Trophoblast cell (in vitro differentiated cells and primary cell): ENCODE data around the gene UBALD2.
A peak's percentile ranks its signal among the peaks of the same experiment; 100 is the strongest.
"Not testable (repeated sequence)": the region's sequence is repeated elsewhere in the genome, so short reads cannot be mapped to it uniquely, and the experiment has no call there.

Source experiments
- DNase-seq, 2 donors: peaks; one replicate each; pipeline ENCODE4 v3.0.0-alpha.2; 2016
- H2AFZ ChIP-seq: 2 replicates; pipeline ENCODE4 v1.6.1; 2013; ENCODE audit warnings: low read length, moderate library complexity, mild to moderate bottlenecking; ENCODE audit not compliant: insufficient read depth, poor library complexity
- H2AK5ac ChIP-seq: 2 replicates; pipeline ENCODE4 v1.6.1; 2013; ENCODE audit warnings: mild to moderate bottlenecking, low read length
- H2BK120ac ChIP-seq: 2 replicates; pipeline ENCODE4 v1.6.1; 2013; ENCODE audit warnings: low read length, mild to moderate bottlenecking, moderate library complexity; ENCODE audit not compliant: insufficient read depth, poor library complexity
- H2BK12ac ChIP-seq: 2 replicates; pipeline ENCODE4 v1.6.1; 2013; ENCODE audit warnings: mild to moderate bottlenecking, low read length, moderate library complexity
- H2BK5ac ChIP-seq: 2 replicates; pipeline ENCODE4 v1.6.1; 2013; ENCODE audit warnings: low read length, low read depth, moderate library complexity, mild to moderate bottlenecking; ENCODE audit not compliant: poor library complexity
- H3K14ac ChIP-seq: 2 replicates; pipeline ENCODE4 v1.6.1; 2013; ENCODE audit warnings: mild to moderate bottlenecking, low read length
- H3K18ac ChIP-seq: 2 replicates; pipeline ENCODE4 v1.6.1; 2013; ENCODE audit warnings: mild to moderate bottlenecking, low read length
- H3K23ac ChIP-seq: 2 replicates; pipeline ENCODE4 v1.6.1; 2013; ENCODE audit warnings: low read length
- H3K27ac ChIP-seq: 2 replicates; pipeline ENCODE4 v1.5.1; 2013; ENCODE audit warnings: low read depth, mild to moderate bottlenecking, inconsistent platforms, low read length, moderate library complexity
- H3K27me3 ChIP-seq: 2 replicates; pipeline ENCODE4 v1.6.1; 2013; ENCODE audit warnings: inconsistent platforms, mild to moderate bottlenecking, low read length, moderate library complexity; ENCODE audit not compliant: insufficient read depth
- H3K36me3 ChIP-seq, 2 experiments: 1 replicate in 1 of 2; 2 replicates in 1 of 2; pipeline ENCODE4 v1.6.1; 2013; ENCODE audit warnings: low read length in 2 of 2, mild to moderate bottlenecking in 2 of 2, moderate library complexity in 1 of 2; ENCODE audit not compliant: insufficient read depth in 2 of 2, control insufficient read depth in 1 of 2
- H3K4ac ChIP-seq: 2 replicates; pipeline ENCODE4 v1.6.1; 2013; ENCODE audit warnings: low read depth, mild to moderate bottlenecking, low read length, moderate library complexity
- H3K4me1 ChIP-seq, 2 experiments: 1 replicate in 1 of 2; 2 replicates in 1 of 2; pipeline ENCODE4 v1.6.1; 2013; ENCODE audit warnings: low read length in 2 of 2, mild to moderate bottlenecking in 2 of 2, moderate library complexity in 1 of 2; ENCODE audit not compliant: insufficient read depth in 2 of 2, control insufficient read depth in 1 of 2
- H3K4me2 ChIP-seq: 2 replicates; pipeline ENCODE4 v1.6.1; 2013; ENCODE audit warnings: inconsistent platforms, mild to moderate bottlenecking, low read length, moderate library complexity
- H3K4me3 ChIP-seq: 2 replicates; pipeline ENCODE4 v1.5.1; 2013; ENCODE audit warnings: mild to moderate bottlenecking, low read depth, low read length, inconsistent platforms
- H3K79me1 ChIP-seq: one replicate; pipeline ENCODE4 v1.6.1; 2013; ENCODE audit warnings: low read length
- H3K79me2 ChIP-seq: 2 replicates; pipeline ENCODE4 v1.6.1; 2013; ENCODE audit warnings: low read length, mild to moderate bottlenecking; ENCODE audit not compliant: control insufficient read depth, insufficient read depth, poor library complexity
- H3K9ac ChIP-seq: 2 replicates; pipeline ENCODE4 v1.6.1; 2013; ENCODE audit warnings: mild to moderate bottlenecking, low read length
- H3K9me3 ChIP-seq: 2 replicates; pipeline ENCODE4 v1.6.1; 2013; ENCODE audit warnings: low read depth, mild to moderate bottlenecking, control low read depth, inconsistent platforms, low read length; ENCODE audit not compliant: insufficient read depth
- H4K12ac ChIP-seq: 2 replicates; pipeline ENCODE4 v1.6.1; 2013; ENCODE audit warnings: low read depth, mild to moderate bottlenecking, low read length, moderate library complexity
- H4K8ac ChIP-seq: 2 replicates; pipeline ENCODE4 v1.6.1; 2013; ENCODE audit warnings: low read depth, mild to moderate bottlenecking, low read length, moderate library complexity
- H4K91ac ChIP-seq: one replicate; pipeline ENCODE4 v1.6.1; 2013; ENCODE audit warnings: low read depth, mild to moderate bottlenecking, low read length, moderate library complexity
- WGBS: extraction: QIAGEN DNeasy Blood & Tissue Kit; methylation state at CpG from one replicate; pipeline ENCODE4 v1.1.7; 2013; ENCODE audit warnings: missing lambda C conversion rate; ENCODE audit not compliant: insufficient read length, insufficient coverage; ENCODE audit errors: extremely low coverage; 5-methylcytosine and 5-hydroxymethylcytosine counted together

UBALD2 gene

DNA sequence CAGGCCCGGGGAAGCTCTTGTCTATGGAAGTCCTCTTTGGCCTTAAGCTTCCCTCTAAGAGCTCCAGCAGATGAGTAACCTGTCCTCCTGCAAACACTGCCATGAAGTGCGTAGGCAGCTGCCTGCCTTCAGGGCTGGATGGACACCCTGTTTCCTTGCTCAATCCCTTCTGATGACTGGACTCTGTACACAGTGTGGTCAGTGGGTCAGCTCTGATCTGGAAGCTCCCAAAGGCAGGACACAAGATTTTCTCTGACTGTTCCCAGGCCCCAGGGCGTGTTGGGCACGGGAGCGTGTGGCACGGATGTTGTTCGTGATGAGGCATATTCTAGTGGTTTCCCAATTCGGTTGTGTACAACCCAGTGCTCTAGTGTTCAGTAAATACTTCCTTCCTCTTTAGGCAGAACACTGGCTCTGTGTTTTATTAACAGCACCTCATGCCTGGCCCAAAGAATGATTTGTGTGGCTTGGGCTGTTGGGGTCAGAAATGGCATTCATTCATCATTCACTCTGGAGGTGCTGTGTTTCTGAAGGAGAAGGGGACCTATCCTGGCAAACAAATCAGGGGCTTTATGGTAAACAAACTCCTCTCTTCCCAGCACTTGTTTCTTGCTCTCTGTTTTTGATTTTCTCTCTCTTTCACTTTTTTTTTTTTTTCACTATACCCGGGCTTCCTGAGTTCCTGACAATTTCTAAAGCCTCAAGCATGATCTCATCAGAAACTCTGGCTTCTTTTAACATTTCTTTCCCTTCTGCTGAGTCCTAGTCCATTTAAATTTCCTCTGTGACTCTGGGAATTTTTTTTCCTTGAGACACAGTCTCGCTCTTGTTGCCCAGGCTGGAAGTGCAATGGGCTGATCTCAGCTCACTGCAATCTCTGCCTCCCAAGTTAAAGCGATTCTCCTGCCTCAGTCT lies 12.9 kb upstream of the UBALD2 start:
- Histone ChIP-seq H3K23ac (no peak overlapping the region), H3K4me3 (no peak overlapping the region), H3K27me3 (no peaks in the 10 kb centered on the region), H3K9me3 (no peaks in the 10 kb centered on the region), H3K36me3 (no peaks in the 10 kb centered on the region), H4K12ac (no peak overlapping the region), H3K14ac (no peak overlapping the region), H3K4me1 (peaks cover 9 to 11% of the 10 kb centered on the region in 2 experiments), H4K8ac (no peak overlapping the region), H2AK5ac (no peak overlapping the region), H4K91ac (peak overlapping the region; percentile 20), H3K9ac (no peak overlapping the region), H3K27ac (peak overlapping the region; percentile 19), H3K18ac (no peak overlapping the region), H3K79me2 (no peaks in the 10 kb centered on the region), H3K4me2 (no peak overlapping the region), H3K4ac (no peak overlapping the region), H2BK5ac (no peak overlapping the region), H3K79me1 (peaks cover 4% of the 10 kb centered on the region), H2AFZ (no peak overlapping the region), H2BK12ac (no peak overlapping the region), H2BK120ac (no peak overlapping the region)
- DNase-seq, result peak; percentile 99
- WGBS, result no CpG with 5 or more reads among the region's 11 CpGs

DNA sequence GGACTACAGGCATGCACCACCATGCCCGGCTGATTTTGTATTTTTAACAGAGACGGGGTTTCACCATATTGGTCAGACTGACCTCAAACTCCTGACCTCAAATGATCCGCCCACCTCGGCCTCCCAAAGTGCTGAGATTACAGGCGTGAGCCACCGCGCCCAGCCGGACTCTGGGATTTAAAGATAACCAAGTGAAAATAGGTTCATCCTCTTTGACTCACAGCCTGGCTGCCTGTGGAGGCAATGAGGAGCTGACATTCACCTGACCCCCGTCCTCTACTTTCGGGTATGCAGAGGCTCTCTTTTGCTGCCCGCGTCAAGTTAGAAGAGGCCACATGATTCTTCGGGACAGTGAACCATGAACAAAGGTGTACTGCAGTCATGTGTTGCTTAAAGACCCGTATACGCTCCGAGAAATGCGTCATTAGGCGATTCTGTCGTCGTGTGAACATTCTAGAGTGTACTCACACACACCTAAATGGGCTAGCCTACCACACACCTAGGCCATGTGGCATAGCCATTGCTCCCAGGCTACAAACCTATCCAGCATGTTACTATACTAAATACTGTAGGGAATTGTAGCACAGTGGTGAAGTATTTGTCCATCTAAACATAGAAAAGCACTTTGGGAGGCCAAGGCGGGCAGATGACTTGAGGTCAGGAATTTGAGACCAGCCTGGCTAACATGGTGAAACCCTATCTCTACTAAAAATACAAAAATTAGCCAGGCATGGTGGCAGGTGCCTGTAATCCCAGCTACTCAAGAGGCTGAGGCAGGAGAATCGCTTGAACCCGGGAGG lies 12.0 kb upstream of the UBALD2 start:
- not testable (repeated sequence) for H2AK5ac ChIP-seq, H3K36me3 ChIP-seq, H2AFZ ChIP-seq, H3K23ac ChIP-seq, H4K12ac ChIP-seq, H3K27me3 ChIP-seq, H4K8ac ChIP-seq, H2BK5ac ChIP-seq, H3K4ac ChIP-seq, H3K9ac ChIP-seq, H4K91ac ChIP-seq, H3K79me1 ChIP-seq, H3K79me2 ChIP-seq, H3K4me3 ChIP-seq, H3K4me2 ChIP-seq, H3K14ac ChIP-seq, H3K18ac ChIP-seq, H3K27ac ChIP-seq, H2BK120ac ChIP-seq, H3K9me3 ChIP-seq
- DNase-seq, result peak; percentile 72 to 83
- Histone ChIP-seq H3K4me1 (peaks cover 9 to 11% of the 10 kb centered on the region in 2 experiments), H2BK12ac (peak overlapping the region; percentile 36)
- WGBS, result no CpG with 5 or more reads among the region's 23 CpGs

DNA sequence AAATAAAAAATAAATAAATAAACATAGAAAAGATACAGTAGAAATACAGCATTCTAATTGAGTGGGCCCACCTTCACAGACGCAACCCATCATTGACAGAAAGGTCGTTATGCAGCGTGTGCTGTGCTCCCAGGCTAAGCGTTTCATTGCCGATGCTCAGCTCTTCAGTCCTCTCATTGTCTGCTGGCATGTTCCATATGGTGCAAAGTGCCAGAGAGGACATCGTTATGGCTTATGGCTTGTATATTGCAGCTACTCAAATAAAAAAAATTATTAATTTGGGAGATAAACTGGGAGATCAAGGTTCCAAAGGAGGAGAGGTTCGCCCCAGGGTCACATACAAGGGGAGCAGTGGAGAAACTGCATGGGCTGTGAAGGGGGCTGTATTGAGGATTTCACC lies 11.3 kb upstream of the UBALD2 start:
- no CpG with 5 or more reads among the region's 7 CpGs for WGBS
- H3K79me2 ChIP-seq, result no peaks in the 10 kb centered on the region
- H4K91ac ChIP-seq, result no peak overlapping the region
- no peak overlapping the region for H3K4me2 ChIP-seq
- no peak overlapping the region for H4K12ac ChIP-seq
- H2AFZ ChIP-seq, result no peak overlapping the region
- H3K4me1 ChIP-seq, result peaks cover 9 to 16% of the 10 kb centered on the region in 2 experiments
- no peak overlapping the region for H3K4me3 ChIP-seq
- no peak overlapping the region for H2AK5ac ChIP-seq
- H2BK12ac ChIP-seq, result no peak overlapping the region
- no peak overlapping the region for H4K8ac ChIP-seq
- H3K9ac ChIP-seq, result no peak overlapping the region
- H2BK5ac ChIP-seq, result no peak overlapping the region
- peak overlapping the region; percentile 36 for H3K14ac ChIP-seq
- no peaks in the 10 kb centered on the region for H3K27me3 ChIP-seq
- no peak overlapping the region for H3K4ac ChIP-seq
- no peak overlapping the region for H3K18ac ChIP-seq
- H2BK120ac ChIP-seq, result no peak overlapping the region
- no peak overlapping the region for H3K23ac ChIP-seq
- DNase-seq, result no peak
- no peaks in the 10 kb centered on the region for H3K9me3 ChIP-seq
- H3K79me1 ChIP-seq, result peaks cover 6% of the 10 kb centered on the region
- H3K27ac ChIP-seq, result no peak overlapping the region
- H3K36me3 ChIP-seq, result no peaks in the 10 kb centered on the region

- H3K4me1 ChIP-seq, result peaks cover 9 to 16% of the 10 kb centered on the region in 2 experiments
- H3K79me1 ChIP-seq, result peaks cover 6% of the 10 kb centered on the region
- H3K79me2 ChIP-seq, result no peaks in the 10 kb centered on the region
- no peak overlapping the region for H3K4me3 ChIP-seq
- H4K8ac ChIP-seq, result no peak overlapping the region
- peak overlapping the region; percentile 36 for H3K14ac ChIP-seq
- peak overlapping the region; percentile 41 for H2AK5ac ChIP-seq
- H3K4ac ChIP-seq, result no peak overlapping the region
- H4K12ac ChIP-seq, result no peak overlapping the region
- H3K23ac ChIP-seq, result peak overlapping the region; percentile 89
- H3K27me3 ChIP-seq, result no peaks in the 10 kb centered on the region
- no peak for DNase-seq
- no peak overlapping the region for H3K9ac ChIP-seq
- H2BK12ac ChIP-seq, result no peak overlapping the region
- H2BK5ac ChIP-seq, result no peak overlapping the region
- H2AFZ ChIP-seq, result no peak overlapping the region
- no peak overlapping the region for H3K4me2 ChIP-seq
- H4K91ac ChIP-seq, result no peak overlapping the region
- no peaks in the 10 kb centered on the region for H3K9me3 ChIP-seq
- H3K18ac ChIP-seq, result no peak overlapping the region
- no peak overlapping the region for H3K27ac ChIP-seq
- no CpG with 5 or more reads among the region's 5 CpGs for WGBS
- no peak overlapping the region for H2BK120ac ChIP-seq
- H3K36me3 ChIP-seq, result no peaks in the 10 kb centered on the region
These were observed 10.9 kb upstream of the UBALD2 start for GRCh38 chr17:76254275-76254674.
